H1 (cell line): ENCODE data around the gene SF3B3. TPM values are rescaled to one million over a fixed set of nuclear protein-coding genes. Genes with fewer than 3 reads are reported as not detected.

Experiments
- CTCF ChIA-PET: fragments of 300-600 bp; sonication (Branson Sonifier 250); formaldehyde crosslinking; loops from one replicate; lab custom pipeline; 2021; ENCODE audit not compliant: partially characterized antibody; lab: Charles Lee
- POLR2A ChIA-PET: fragments of 300-600 bp; sonication (Branson Sonifier 250); formaldehyde crosslinking; loops from one replicate; lab custom pipeline; 2021; ENCODE audit warnings: inconsistent platforms; ENCODE audit not compliant: partially characterized antibody; lab: Charles Lee
- DNase-seq, 2 experiments: peaks; one replicate each; pipeline versions ENCODE4 v3.0.0 to v3.0.0-alpha.2; 2010 to 2022; ENCODE audit warnings: low spot score in 2 of 2, low read depth in 1 of 2, mixed read lengths in 1 of 2
- FAIRE-seq: peaks from 2 replicates; lab custom pipeline; 2011; peaks lifted over from hg19 to GRCh38; lab: Jason Lieb, UNC
- H2AFZ ChIP-seq: 2 replicates; pipeline ENCODE4 v1.8.1; 2012; ENCODE audit warnings: low read length, inconsistent platforms
- H2AK5ac ChIP-seq: 2 replicates; pipeline ENCODE4 v1.6.1; 2013; ENCODE audit warnings: low read depth, low read length
- H2BK120ac ChIP-seq: replicated peaks from 2 replicates; pipeline ENCODE3; 2013; ENCODE audit warnings: low read depth, low read length, inconsistent platforms
- H2BK12ac ChIP-seq: 2 replicates; pipeline ENCODE4 v1.6.1; 2013; ENCODE audit warnings: low read depth, low read length
- H2BK15ac ChIP-seq: 2 replicates; pipeline ENCODE4 v1.6.1; 2013; ENCODE audit warnings: low read length
- H2BK20ac ChIP-seq: 2 replicates; pipeline ENCODE4 v1.6.1; 2013; ENCODE audit warnings: low read length
- H2BK5ac ChIP-seq: 2 replicates; pipeline ENCODE4 v1.6.1; 2013; ENCODE audit warnings: low read depth, low read length
- H3K14ac ChIP-seq: 2 replicates; pipeline ENCODE4 v1.6.1; 2013; ENCODE audit warnings: inconsistent platforms; ENCODE audit not compliant: insufficient read length
- H3K18ac ChIP-seq: 2 replicates; pipeline ENCODE4 v1.6.1; 2013; ENCODE audit warnings: low read length; ENCODE audit errors: extremely low read depth
- H3K23ac ChIP-seq: 2 replicates; pipeline ENCODE4 v1.6.1; 2013; ENCODE audit warnings: inconsistent platforms; ENCODE audit not compliant: insufficient read length
- H3K23me2 ChIP-seq: 2 replicates; pipeline ENCODE4 v1.6.1; 2013; ENCODE audit warnings: low read depth, low read length
- H3K27ac ChIP-seq: 2 replicates; pipeline ENCODE4 v1.6.1; 2011; ENCODE audit warnings: low read depth, low read length, inconsistent platforms
- H3K27me3 ChIP-seq, 4 experiments: replicated peaks in 1 of 4; 1 replicate in 1 of 4; 2 replicates in 3 of 4; pipeline versions ENCODE4 v1.6.1 to v1.8.1; 2011 to 2013; ENCODE audit warnings: low read length in 3 of 4, mild to moderate bottlenecking in 3 of 4, inconsistent platforms in 2 of 4, mixed read lengths in 2 of 4, moderate library complexity in 1 of 4; ENCODE audit not compliant: control insufficient read depth in 3 of 4, insufficient read depth in 3 of 4; ENCODE audit errors: extremely low read depth in 1 of 4
- H3K36me3 ChIP-seq, 4 experiments: 2 replicates each; pipeline versions ENCODE4 v1.6.1 to v1.8.1; 2011 to 2013; ENCODE audit warnings: mild to moderate bottlenecking in 4 of 4, low read length in 3 of 4, moderate library complexity in 2 of 4, control low read depth in 1 of 4, inconsistent platforms in 1 of 4; ENCODE audit not compliant: insufficient read depth in 4 of 4, control insufficient read depth in 2 of 4
- H3K4ac ChIP-seq: replicated peaks from 2 replicates; pipeline ENCODE3; 2013; ENCODE audit warnings: low read length, low read depth, mixed read lengths, inconsistent platforms; ENCODE audit not compliant: insufficient read length
- H3K4me1 ChIP-seq, 4 experiments: replicated peaks in 1 of 4; 1 replicate in 1 of 4; 2 replicates in 3 of 4; pipeline versions ENCODE4 v1.6.1 to v1.8.1; 2011 to 2013; ENCODE audit warnings: low read length in 3 of 4, inconsistent platforms in 2 of 4, mixed read lengths in 1 of 4; ENCODE audit not compliant: insufficient read depth in 4 of 4, control insufficient read depth in 3 of 4
- H3K4me2 ChIP-seq, 2 experiments: 2 replicates each; pipeline versions ENCODE4 v1.6.1 to v1.8.1; 2011 to 2013; ENCODE audit warnings: low read depth in 2 of 2, low read length in 2 of 2, control low read depth in 1 of 2, inconsistent platforms in 1 of 2, mild to moderate bottlenecking in 1 of 2; ENCODE audit not compliant: insufficient read depth in 1 of 2
- H3K4me3 ChIP-seq, 4 experiments: fragments of 200-600, 300-600 bp in 1 of 4; sonication (generic), shearing (Covaris generic), sonication (Bioruptor Twin) in 1 of 4; 2 replicates each; pipeline versions ENCODE4 v1.5.1 to v1.8.1; 2011 to 2016; ENCODE audit warnings: low read length in 4 of 4, low read depth in 3 of 4, control low read depth in 2 of 4, inconsistent platforms in 2 of 4, mild to moderate bottlenecking in 2 of 4, mixed read lengths in 1 of 4, moderate library complexity in 1 of 4; ENCODE audit not compliant: insufficient read depth in 2 of 4; ENCODE audit errors: extremely low read depth in 1 of 4
- H3K56ac ChIP-seq: replicated peaks from 2 replicates; pipeline ENCODE3; 2013; ENCODE audit warnings: low read depth, mild to moderate bottlenecking, mixed read lengths, low read length, inconsistent platforms; ENCODE audit not compliant: insufficient read length
- H3K79me1 ChIP-seq: 2 replicates; pipeline ENCODE4 v1.6.1; 2013; ENCODE audit warnings: low read depth, low read length, control low read depth
- H3K79me2 ChIP-seq, 2 experiments: 2 replicates each; pipeline versions ENCODE4 v1.6.1 to v1.8.1; 2012 to 2013; ENCODE audit warnings: low read length in 2 of 2, mild to moderate bottlenecking in 2 of 2, inconsistent platforms in 1 of 2; ENCODE audit not compliant: insufficient read depth in 2 of 2, control insufficient read depth in 1 of 2
- H3K9ac ChIP-seq, 4 experiments: replicated peaks in 1 of 4; 1 replicate in 1 of 4; 2 replicates in 3 of 4; pipeline versions ENCODE4 v1.6.1 to v1.8.1; 2011 to 2013; ENCODE audit warnings: low read depth in 3 of 4, low read length in 3 of 4, control low read depth in 2 of 4, mild to moderate bottlenecking in 2 of 4, moderate library complexity in 2 of 4, inconsistent platforms in 1 of 4; ENCODE audit errors: extremely low read depth in 1 of 4
- H3K9me3 ChIP-seq, 2 experiments: 2 replicates each; pipeline versions ENCODE4 v1.6.1 to v1.8.1; 2012 to 2013; ENCODE audit warnings: mild to moderate bottlenecking in 2 of 2, moderate library complexity in 2 of 2, control low read depth in 1 of 2, inconsistent platforms in 1 of 2, low read depth in 1 of 2, low read length in 1 of 2, mixed read lengths in 1 of 2; ENCODE audit not compliant: insufficient read depth in 2 of 2
- H4K20me1 ChIP-seq, 2 experiments: replicated peaks in 1 of 2; 2 replicates each; pipeline versions ENCODE3 to v1.8.1; 2011 to 2013; ENCODE audit warnings: inconsistent platforms in 2 of 2, low read length in 2 of 2, mild to moderate bottlenecking in 1 of 2; ENCODE audit not compliant: insufficient read depth in 2 of 2, control insufficient read depth in 1 of 2
- H4K5ac ChIP-seq: 2 replicates; pipeline ENCODE4 v1.6.1; 2013; ENCODE audit warnings: low read length, low read depth, mixed read lengths, inconsistent platforms; ENCODE audit not compliant: insufficient read length
- H4K8ac ChIP-seq: 2 replicates; pipeline ENCODE4 v1.8.0; 2013; ENCODE audit warnings: mild to moderate bottlenecking, moderate library complexity, low read length, inconsistent platforms; ENCODE audit not compliant: insufficient read depth; ENCODE audit errors: extremely low read depth
- H4K91ac ChIP-seq: replicated peaks from 2 replicates; pipeline ENCODE3; 2013; ENCODE audit warnings: low read length, mixed read lengths, inconsistent platforms; ENCODE audit not compliant: insufficient read length
- BACH1 ChIP-seq: IDR thresholded peaks from 2 replicates; pipeline ENCODE4 v1.6.1; 2012; ENCODE audit warnings: low read length, improper control_type of control experiment
- BCL11A ChIP-seq, 2 experiments: IDR thresholded peaks; one replicate each; pipeline ENCODE4 v1.6.1; 2011; ENCODE audit warnings: low read depth in 2 of 2, low read length in 2 of 2, mild to moderate bottlenecking in 2 of 2
- SP1 ChIP-seq: IDR thresholded peaks from 2 replicates; pipeline ENCODE4 v1.6.1; 2011; ENCODE audit warnings: low read depth, low read length
- WGBS, 2 experiments: shearing (Covaris generic) in 1 of 2; methylation state at CpG; one replicate each; pipeline versions ENCODE4 v1.1.6 to v1.1.7; 2013 to 2015; ENCODE audit warnings: low lambda C conversion rate in 2 of 2, mixed read lengths in 2 of 2, inconsistent platforms in 1 of 2, low coverage in 1 of 2, missing lambda C conversion rate in 1 of 2; ENCODE audit not compliant: insufficient replicate concordance in 2 of 2, insufficient coverage in 1 of 2, insufficient read length in 1 of 2; ENCODE audit errors: extremely low coverage in 1 of 2, missing lambda C conversion rate in 1 of 2; 5-methylcytosine and 5-hydroxymethylcytosine counted together
- polyA plus RNA-seq, 7 experiments: library from polyadenylated mRNA; depleted of rRNA in 3 of 7; stranded (reverse) in 5 of 7; unstranded in 2 of 7; fragments of >200 nt in 5 of 7; fragments of 200-250 nt in 2 of 7; gene quantifications; 1 replicate in 5 of 7; 2 replicates in 1 of 7; 4 replicates in 1 of 7; pipeline versions ENCODE4 v1.2.1 to v1.2.3, GENCODE V29; 2011 to 2013; ENCODE audit warnings: missing spikeins in 2 of 7, mixed read lengths in 2 of 7
- total RNA-seq: library from RNA; stranded (reverse); fragmentation: NEBNext Ultra II Directional; extraction: Animal tissue kit (Norgen Biotek cat#: 25700); gene quantifications from 2 replicates; pipeline ENCODE4 v1.2.1, GENCODE V29; 2021

Gene SF3B3
- total and polyA plus RNA-seq, 2 of the 8 experiments (the other 6 are each of a cell fraction or from before 2014, with no cell fraction given): 241 to 521 TPM

DNA sequence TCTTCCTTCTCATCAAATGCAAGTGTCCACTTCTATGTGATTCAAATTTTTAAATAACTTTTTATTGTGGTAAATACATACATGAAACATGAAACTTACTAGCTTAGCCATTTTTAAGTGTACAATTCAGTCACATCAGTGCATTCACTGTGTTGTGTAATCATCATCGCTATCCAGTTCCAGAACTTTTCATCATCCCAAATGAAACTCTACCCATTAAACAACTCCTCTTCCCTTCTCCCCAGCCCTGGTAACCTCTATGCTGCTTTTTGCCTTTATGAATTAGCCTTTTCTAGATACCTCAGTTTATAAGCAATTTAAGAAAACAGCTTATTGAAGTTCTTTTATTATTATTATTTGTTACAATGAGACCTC lies 81.7 kb downstream of the SF3B3 start:
- Histone ChIP-seq H3K79me1 (no peaks in the 10 kb centered on the region), H3K4me3 (no peak overlapping the region), H3K9ac (no peak overlapping the region), H3K23ac (no peak overlapping the region), H3K4me2 (no peak overlapping the region), H3K4ac (no peak overlapping the region), H2BK20ac (no peak overlapping the region), H4K8ac (no peak overlapping the region), H4K91ac (no peak overlapping the region), H3K14ac (no peak overlapping the region), H3K9me3 (no peaks in the 10 kb centered on the region), H3K36me3 (no peaks in the 10 kb centered on the region), H2AFZ (no peak overlapping the region), H3K79me2 (no peaks in the 10 kb centered on the region), H3K27me3 (0 out of 7 replicates have a peak, but pooled peaks cover 0 to 2% (median 0%) of the 10 kb centered on the region in 4 experiments), H3K4me1 (peaks cover 0 to 3% (median 0%) of the 10 kb centered on the region in 4 experiments; a peak in 1 of 7 replicates), H4K5ac (no peak overlapping the region), H2BK120ac (no peak overlapping the region), H2BK12ac (no peak overlapping the region), H3K23me2 (no peaks in the 10 kb centered on the region), H2AK5ac (no peak overlapping the region), H3K18ac (no peak overlapping the region), H3K27ac (no peak overlapping the region), H3K56ac (no peak overlapping the region), H2BK5ac (no peak overlapping the region), H4K20me1 (no peaks in the 10 kb centered on the region), H2BK15ac (no peak overlapping the region)
- ChIA-PET POLR2A (interaction anchor here (0.9 to 1.4 kb wide), 6 partner anchors 8 to 36 kb away, joined by 3 to 5 read pairs (median 4); no protein-coding TSS in a partner anchor), CTCF (interaction anchor here (2.6 kb wide), 1 partner anchor 54 kb away, joined by 5 read pairs; no protein-coding TSS in a partner anchor)
- FAIRE-seq (no peak), DNase-seq (no peak)
- 88% methylated on average over 1 of the region's 1 CpG; no CpG with 5 or more reads in 1 of the 2 experiments for WGBS, 2 experiments
- no peak for TF ChIP-seq BCL11A (IDR thresholded peaks at IDR 0.05; ENCODE audit: low read depth in 2 of 2, low read length in 2 of 2)
- no peak for TF ChIP-seq BACH1
- TF ChIP-seq SP1: no peak
